PFSK-1 (cell line): ENCODE results near the gene CYTH4.

Experiments used
- FOXP2 ChIP-seq: optimal IDR thresholded peaks from 2 replicates; pipeline ENCODE3; 2011; ENCODE audit warnings: borderline replicate concordance, control low read depth, inconsistent platforms; ENCODE audit not compliant: insufficient read depth; ENCODE audit errors: extremely low read length, extremely low read depth
- POLR2AphosphoS5 ChIP-seq: IDR thresholded peaks from 2 replicates; pipeline ENCODE4 v1.6.1; 2012; ENCODE audit warnings: low read depth, mild to moderate bottlenecking, control low read depth, low read length, moderate library complexity
- SIN3A ChIP-seq: IDR thresholded peaks from 2 replicates; pipeline ENCODE4 v1.6.1; 2012; ENCODE audit warnings: mild to moderate bottlenecking, low read length, moderate library complexity, borderline replicate concordance; ENCODE audit not compliant: insufficient read depth
- TAF1 ChIP-seq: IDR thresholded peaks from 2 replicates; pipeline ENCODE4 v1.6.1; 2012; ENCODE audit warnings: low read length, control low read depth, borderline replicate concordance; ENCODE audit not compliant: insufficient read depth
- TF ChIP-seq, protein P1 (sequence below), 2 experiments: IDR thresholded peaks; 2 replicates each; pipeline versions ENCODE4 v1.6.1 to v1.8.0; 2011 to 2012; ENCODE audit warnings: low read depth in 2 of 2, low read length in 2 of 2, control low read depth in 1 of 2, inconsistent platforms in 1 of 2, mild to moderate bottlenecking in 1 of 2, moderate library complexity in 1 of 2; ENCODE audit not compliant: insufficient read depth in 1 of 2

The CYTH4 gene

DNA sequence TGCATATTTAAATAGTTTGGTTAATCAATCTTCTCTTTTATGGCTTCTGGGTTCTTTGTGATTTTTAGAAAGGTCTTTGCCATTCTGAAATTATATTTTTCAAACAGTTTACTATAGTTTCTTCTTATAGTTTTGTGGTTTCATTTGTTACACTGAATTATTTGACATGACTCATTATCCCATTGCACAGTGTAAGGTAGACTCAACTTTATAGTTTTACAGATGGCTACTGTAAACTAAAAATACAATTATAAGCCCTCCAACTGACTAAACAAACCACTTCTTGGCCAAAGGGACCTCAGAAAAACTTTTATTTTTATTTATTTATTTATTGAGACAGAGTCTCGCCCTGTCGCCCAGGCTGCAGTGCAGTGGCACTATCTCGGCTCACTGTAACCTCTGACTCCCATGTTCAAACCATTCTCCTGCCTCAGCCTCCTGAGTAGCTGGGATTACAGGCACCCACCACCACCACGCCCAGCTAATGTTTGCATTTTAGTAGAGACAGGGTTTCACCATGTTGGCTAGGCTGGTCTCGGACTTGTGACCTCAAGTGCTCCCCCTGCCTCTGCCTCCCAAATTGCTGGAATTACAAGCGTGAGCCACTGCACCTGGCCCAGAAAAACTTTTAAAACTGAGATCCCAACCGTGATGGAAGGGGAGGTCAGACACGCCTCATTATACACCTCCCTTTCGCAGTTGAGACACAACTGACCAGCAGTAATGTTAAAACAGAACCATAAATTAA is 24.1 kb upstream of the CYTH4 start:
- TF ChIP-seq, protein P1, sequence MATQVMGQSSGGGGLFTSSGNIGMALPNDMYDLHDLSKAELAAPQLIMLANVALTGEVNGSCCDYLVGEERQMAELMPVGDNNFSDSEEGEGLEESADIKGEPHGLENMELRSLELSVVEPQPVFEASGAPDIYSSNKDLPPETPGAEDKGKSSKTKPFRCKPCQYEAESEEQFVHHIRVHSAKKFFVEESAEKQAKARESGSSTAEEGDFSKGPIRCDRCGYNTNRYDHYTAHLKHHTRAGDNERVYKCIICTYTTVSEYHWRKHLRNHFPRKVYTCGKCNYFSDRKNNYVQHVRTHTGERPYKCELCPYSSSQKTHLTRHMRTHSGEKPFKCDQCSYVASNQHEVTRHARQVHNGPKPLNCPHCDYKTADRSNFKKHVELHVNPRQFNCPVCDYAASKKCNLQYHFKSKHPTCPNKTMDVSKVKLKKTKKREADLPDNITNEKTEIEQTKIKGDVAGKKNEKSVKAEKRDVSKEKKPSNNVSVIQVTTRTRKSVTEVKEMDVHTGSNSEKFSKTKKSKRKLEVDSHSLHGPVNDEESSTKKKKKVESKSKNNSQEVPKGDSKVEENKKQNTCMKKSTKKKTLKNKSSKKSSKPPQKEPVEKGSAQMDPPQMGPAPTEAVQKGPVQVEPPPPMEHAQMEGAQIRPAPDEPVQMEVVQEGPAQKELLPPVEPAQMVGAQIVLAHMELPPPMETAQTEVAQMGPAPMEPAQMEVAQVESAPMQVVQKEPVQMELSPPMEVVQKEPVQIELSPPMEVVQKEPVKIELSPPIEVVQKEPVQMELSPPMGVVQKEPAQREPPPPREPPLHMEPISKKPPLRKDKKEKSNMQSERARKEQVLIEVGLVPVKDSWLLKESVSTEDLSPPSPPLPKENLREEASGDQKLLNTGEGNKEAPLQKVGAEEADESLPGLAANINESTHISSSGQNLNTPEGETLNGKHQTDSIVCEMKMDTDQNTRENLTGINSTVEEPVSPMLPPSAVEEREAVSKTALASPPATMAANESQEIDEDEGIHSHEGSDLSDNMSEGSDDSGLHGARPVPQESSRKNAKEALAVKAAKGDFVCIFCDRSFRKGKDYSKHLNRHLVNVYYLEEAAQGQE (IDR thresholded peaks at IDR 0.05; ENCODE audit: insufficient read depth in 1 of 2, low read depth in 2 of 2, low read length in 2 of 2): no peak
- TF ChIP-seq SIN3A (no peak), POLR2AphosphoS5 (no peak), FOXP2 (no peak), TAF1 (no peak)

DNA sequence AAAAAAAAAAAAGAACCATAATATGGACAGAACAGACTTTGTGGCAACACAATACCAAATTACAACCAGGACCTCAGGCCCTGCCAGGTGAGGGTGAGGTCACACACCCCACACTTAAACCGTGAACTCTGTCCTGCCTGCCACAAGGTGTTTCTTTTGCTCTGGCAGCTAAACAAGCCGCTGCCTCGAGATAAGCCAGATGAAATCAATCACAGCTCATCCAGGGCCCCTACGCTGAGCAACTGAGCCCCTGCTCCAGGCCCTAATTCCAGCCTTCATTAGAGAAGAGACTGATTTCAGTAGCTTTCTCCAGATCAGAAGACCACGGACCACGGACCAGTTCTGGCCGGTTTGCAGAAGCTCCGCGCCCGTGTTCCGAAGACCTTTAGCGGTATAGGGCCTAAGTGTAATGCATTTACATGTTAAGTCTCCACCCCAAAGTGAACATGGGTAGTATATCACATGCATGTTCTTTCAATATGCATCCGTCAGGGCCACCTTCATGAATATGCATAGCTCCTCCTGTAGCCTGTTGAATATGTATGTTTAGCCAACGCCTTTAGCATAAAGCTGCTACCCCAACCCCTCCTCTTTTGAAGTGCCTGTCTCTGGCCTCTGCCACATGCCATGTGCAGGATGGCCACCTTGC is 23.4 kb upstream of the CYTH4 start:
- TF ChIP-seq FOXP2 (no peak), POLR2AphosphoS5 (no peak), TAF1 (no peak), SIN3A (no peak)
- TF ChIP-seq, protein P1 (IDR thresholded peaks at IDR 0.05; ENCODE audit: insufficient read depth in 1 of 2, low read depth in 2 of 2, low read length in 2 of 2): no peak

DNA sequence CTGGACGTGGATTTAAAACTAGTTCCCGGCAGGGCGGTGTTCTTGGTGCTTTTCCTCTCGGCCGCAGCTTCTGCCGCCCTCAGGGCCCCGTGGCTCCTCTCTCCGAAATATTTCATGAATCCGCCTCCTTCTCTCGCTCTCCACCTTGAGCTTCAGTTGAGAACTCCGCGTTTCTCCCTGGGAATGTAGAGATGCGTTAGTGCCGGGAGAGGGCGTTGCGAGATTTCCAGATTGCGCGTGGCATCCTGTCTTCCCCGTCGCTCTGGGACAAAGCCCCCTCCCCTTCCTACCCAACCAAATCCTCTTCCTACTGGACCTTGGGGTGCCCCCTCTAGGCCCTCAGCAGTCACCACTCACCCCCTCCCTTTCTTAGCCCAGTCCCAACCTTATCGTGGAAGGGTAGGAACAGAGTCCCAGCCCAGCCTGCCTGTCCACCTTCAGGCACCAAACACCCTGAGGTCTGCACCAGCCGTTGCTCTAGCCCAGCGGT is 22.7 kb upstream of the CYTH4 start:
- TF ChIP-seq SIN3A: no peak
- TF ChIP-seq, protein P1 (IDR thresholded peaks at IDR 0.05; ENCODE audit: insufficient read depth in 1 of 2, low read depth in 2 of 2, low read length in 2 of 2): no peak
- no peak for TF ChIP-seq POLR2AphosphoS5
- no peak for TF ChIP-seq TAF1
- no peak for TF ChIP-seq FOXP2

- TF ChIP-seq TAF1 (no peak), SIN3A (no peak), POLR2AphosphoS5 (no peak), FOXP2 (no peak)
- TF ChIP-seq, protein P1 (IDR thresholded peaks at IDR 0.05; ENCODE audit: insufficient read depth in 1 of 2, low read depth in 2 of 2, low read length in 2 of 2): no peak
Observed at GRCh38 chr22:37260155-37260795, 22.0 kb upstream of the CYTH4 start.
